ENCODE data around the gene ENPP6. TPM values are rescaled to one million over a fixed set of nuclear protein-coding genes. Genes with fewer than 3 reads are reported as not detected.

The ENPP6 gene
- total RNA-seq, 4 donors from 2014 or later, result 0.47 to 1.7 (median 1.2) TPM

DNA sequence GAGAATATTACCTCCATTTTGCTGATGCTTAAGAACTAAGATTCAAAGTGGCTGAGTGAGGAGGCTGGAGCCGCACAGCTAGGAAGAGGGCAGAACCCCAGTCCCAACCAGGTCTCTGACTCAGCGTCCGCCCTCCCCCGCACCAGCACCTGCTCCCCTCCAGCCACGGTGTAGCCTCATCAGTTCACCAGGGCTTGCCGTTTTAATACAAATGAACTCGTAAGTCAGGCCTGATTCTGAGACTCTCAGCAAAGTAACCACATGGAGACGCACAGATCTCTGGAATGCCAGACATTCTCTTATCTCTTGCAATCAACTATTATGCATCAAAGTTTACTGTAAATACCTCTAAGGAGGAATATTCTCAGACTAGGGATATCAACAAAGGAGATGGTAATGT lies 52.4 kb downstream of the ENPP6 start:
- 61 to 84% methylated on average over 5 to 8 of the region's 8 CpGs for WGBS, 2 donors (ENCODE audit: low coverage in 1 of 2)
- Histone ChIP-seq H3K9me3 (no peaks in the 10 kb centered on the region), H3K36me3 (no peaks in the 10 kb centered on the region), H3K4me3 (no peak overlapping the region), H3K27ac (no peak overlapping the region), H3K27me3 (peaks cover 30% of the 10 kb centered on the region), H3K4me1 (peaks cover 0 to 10% (median 3%) of the 10 kb centered on the region in 3 donors)
- TF ChIP-seq, protein P1, sequence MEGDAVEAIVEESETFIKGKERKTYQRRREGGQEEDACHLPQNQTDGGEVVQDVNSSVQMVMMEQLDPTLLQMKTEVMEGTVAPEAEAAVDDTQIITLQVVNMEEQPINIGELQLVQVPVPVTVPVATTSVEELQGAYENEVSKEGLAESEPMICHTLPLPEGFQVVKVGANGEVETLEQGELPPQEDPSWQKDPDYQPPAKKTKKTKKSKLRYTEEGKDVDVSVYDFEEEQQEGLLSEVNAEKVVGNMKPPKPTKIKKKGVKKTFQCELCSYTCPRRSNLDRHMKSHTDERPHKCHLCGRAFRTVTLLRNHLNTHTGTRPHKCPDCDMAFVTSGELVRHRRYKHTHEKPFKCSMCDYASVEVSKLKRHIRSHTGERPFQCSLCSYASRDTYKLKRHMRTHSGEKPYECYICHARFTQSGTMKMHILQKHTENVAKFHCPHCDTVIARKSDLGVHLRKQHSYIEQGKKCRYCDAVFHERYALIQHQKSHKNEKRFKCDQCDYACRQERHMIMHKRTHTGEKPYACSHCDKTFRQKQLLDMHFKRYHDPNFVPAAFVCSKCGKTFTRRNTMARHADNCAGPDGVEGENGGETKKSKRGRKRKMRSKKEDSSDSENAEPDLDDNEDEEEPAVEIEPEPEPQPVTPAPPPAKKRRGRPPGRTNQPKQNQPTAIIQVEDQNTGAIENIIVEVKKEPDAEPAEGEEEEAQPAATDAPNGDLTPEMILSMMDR (IDR thresholded peaks at IDR 0.05), result no peak
- TF ChIP-seq POLR2AphosphoS5 (IDR thresholded peaks at IDR 0.05) (no peak), POLR2A (IDR thresholded peaks at IDR 0.05) (no peak), EP300 (IDR thresholded peaks at IDR 0.05) (no peak)
- no peak for ATAC-seq

DNA sequence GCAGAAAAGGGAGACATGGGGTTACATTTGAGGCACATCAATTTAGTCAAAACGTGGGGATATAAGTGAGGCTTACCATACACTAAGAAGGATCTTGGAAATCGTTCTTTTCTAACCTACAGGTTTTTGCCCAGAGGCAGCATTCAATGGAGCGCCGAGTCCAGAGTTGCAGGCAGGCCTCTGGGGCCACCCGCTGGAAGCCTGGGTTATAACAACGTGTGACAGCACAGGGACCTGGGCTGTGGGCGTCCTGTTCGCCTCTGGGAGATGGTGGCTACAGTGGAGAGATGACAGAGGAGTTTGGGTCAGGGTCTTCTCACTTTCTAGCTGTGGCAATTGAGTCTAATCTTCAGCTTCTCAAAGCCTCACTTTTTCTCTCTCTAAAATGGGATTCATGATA lies 53.9 kb downstream of the ENPP6 start:
- Histone ChIP-seq H3K4me3 (no peak overlapping the region), H3K4me1 (peaks cover 0 to 10% (median 3%) of the 10 kb centered on the region in 3 donors), H3K9me3 (no peaks in the 10 kb centered on the region), H3K27me3 (peaks cover 30% of the 10 kb centered on the region), H3K36me3 (no peaks in the 10 kb centered on the region), H3K27ac (no peak overlapping the region)
- peak; percentile 57 for ATAC-seq
- TF ChIP-seq POLR2A (IDR thresholded peaks at IDR 0.05), result no peak
- TF ChIP-seq, protein P1 (IDR thresholded peaks at IDR 0.05), result peak in 3 of 4 experiments; percentile 45 to 76 (median 57)
- 28 to 43% methylated on average over 3 to 8 of the region's 8 CpGs for WGBS, 2 donors (ENCODE audit: low coverage in 1 of 2)

DNA sequence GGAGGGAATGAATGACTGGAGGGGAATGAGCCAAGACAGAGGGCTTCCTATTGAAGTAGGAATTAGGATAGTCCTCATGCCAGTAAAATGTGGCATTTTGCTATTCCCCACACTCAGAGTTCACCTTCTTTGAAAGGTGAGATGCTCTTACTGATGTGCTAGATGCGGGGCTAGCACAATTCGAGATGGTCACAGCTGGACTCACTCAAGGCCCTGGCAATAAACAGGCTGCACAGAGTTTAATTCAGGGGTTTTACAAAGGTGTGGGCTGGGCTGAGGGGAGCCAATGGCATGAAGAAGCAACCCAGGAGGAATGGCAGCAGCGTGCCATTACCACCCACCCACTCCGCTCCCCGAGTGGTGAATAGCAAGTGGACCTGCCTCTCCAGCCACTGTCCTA lies 55.1 kb downstream of the ENPP6 start:
- 75 to 79% methylated on average over 2 of the region's 5 CpGs for WGBS, 2 donors (ENCODE audit: low coverage in 1 of 2)
- Histone ChIP-seq H3K36me3 (no peaks in the 10 kb centered on the region), H3K27me3 (peaks cover 23% of the 10 kb centered on the region), H3K27ac (no peak overlapping the region), H3K9me3 (no peaks in the 10 kb centered on the region), H3K4me3 (no peak overlapping the region), H3K4me1 (no peaks in the 10 kb centered on the region)
- ATAC-seq, result no peak
- TF ChIP-seq POLR2A (IDR thresholded peaks at IDR 0.05) (no peak), EP300 (IDR thresholded peaks at IDR 0.05) (no peak)

DNA sequence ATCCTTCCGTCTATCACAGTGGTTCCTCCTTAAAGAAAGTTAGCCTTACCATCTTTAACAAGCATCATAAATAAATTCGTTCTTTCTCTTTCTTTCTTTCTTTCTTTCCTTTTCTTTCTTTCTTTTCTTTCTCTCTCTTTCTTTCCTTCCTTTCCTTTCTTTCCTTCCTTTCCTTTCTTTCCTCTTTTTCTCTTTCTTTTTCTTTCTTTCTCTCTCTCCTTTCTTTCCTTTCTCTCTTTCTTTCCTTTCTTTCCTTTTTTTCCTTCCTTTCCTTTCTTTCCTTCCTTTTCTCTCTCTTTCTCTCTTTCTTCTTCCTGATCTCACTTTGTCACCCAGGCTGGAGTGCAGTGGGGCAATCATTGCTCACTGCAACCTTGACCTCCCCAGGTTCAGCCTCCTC lies 60.4 kb downstream of the ENPP6 start:
- Histone ChIP-seq H3K4me3 (no peak overlapping the region), H3K27ac (peak overlapping the region in 1 of 4 donors; percentile 69), H3K36me3 (no peaks in the 10 kb centered on the region), H3K9me3 (no peaks in the 10 kb centered on the region), H3K4me1 (peaks cover 0 to 29% (median 0%) of the 10 kb centered on the region in 3 donors), H3K27me3 (peaks cover 5% of the 10 kb centered on the region)
- ATAC-seq, result no peak
- no peak for TF ChIP-seq POLR2A (IDR thresholded peaks at IDR 0.05)
- TF ChIP-seq EP300 (IDR thresholded peaks at IDR 0.05), result no peak
- TF ChIP-seq, protein P1 (IDR thresholded peaks at IDR 0.05), result no peak
- no peak for TF ChIP-seq POLR2AphosphoS5 (IDR thresholded peaks at IDR 0.05)
- WGBS, 2 donors (ENCODE audit: low coverage in 1 of 2), result 91 to 95% methylated on average over 2 of the region's 2 CpGs

DNA sequence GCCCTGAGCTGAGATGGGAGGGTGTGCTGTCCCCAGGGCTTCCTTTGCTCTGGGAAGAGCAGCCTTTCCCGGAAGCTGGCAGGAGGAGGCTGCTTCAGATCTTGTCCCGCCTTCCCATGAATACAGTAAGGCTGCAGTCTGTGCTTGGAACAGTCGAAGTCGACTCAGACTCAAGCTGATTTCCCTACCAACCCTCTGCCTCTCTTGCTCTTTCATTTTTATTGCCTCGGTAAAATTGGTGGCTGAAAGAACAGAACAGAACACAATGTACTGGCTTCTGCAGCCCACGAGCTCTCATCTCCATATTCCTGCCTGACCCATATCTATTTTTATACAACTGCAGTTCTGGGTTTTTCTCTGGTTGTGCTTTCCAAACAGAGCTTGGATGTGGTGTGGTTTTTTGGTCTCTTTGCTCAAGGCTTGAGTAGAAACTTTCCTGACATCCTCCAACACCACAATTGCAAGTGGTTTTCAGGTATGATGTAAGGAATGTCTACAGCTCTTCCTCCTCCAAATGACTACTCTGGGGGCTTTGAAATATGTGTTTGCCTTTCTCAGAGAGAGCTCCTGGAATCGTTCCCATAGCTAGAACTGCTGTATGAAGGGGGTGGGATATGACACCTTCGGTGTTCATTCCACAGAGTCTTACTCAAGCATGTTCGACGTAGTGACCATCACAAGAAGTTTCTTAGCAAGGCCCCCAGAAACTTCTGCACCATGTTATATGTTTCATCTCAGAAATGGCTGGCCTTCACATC lies 61.3 kb downstream of the ENPP6 start:
- H3K4me1 ChIP-seq, result peaks cover 0 to 34% (median 0%) of the 10 kb centered on the region in 3 donors
- H3K4me3 ChIP-seq, result no peak overlapping the region
- WGBS, 2 donors (ENCODE audit: low coverage in 1 of 2), result 63 to 64% methylated on average over 7 to 9 of the region's 10 CpGs
- H3K27ac ChIP-seq, result peak overlapping the region in 2 of 4 donors; percentile 61 to 69
- no peaks in the 10 kb centered on the region for H3K9me3 ChIP-seq
- ATAC-seq, result peak; percentile 52
- TF ChIP-seq EP300 (IDR thresholded peaks at IDR 0.05), result no peak
- peak; percentile 67 for TF ChIP-seq POLR2AphosphoS5 (IDR thresholded peaks at IDR 0.05)
- peaks cover 5% of the 10 kb centered on the region for H3K27me3 ChIP-seq
- no peaks in the 10 kb centered on the region for H3K36me3 ChIP-seq

DNA sequence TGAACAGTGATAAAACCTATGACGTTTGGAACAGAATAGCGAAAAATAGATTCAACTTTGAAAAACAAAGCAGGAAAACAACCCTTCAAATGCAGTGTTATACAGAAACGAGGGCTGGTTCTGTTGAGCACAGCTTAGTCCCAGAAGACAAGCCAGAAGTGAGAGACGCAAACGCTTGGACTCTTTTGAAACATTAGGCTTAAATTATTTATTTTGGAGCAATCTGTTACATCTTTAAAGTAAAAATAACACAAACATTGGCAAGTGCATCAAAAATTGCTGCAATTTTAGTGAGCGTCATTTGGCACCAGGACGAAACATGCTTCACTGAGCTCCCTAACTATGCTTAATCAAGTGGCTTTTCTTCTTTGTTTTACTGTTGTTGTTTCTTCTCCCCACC lies 63.5 kb downstream of the ENPP6 start:
- Histone ChIP-seq H3K36me3 (no peaks in the 10 kb centered on the region), H3K27me3 (no peaks in the 10 kb centered on the region), H3K4me1 (peaks cover 0 to 54% (median 3%) of the 10 kb centered on the region in 3 donors), H3K4me3 (no peak overlapping the region), H3K27ac (peak overlapping the region in 2 of 4 donors; percentile 12 to 64), H3K9me3 (no peaks in the 10 kb centered on the region)
- TF ChIP-seq EP300 (IDR thresholded peaks at IDR 0.05) (no peak), POLR2AphosphoS5 (IDR thresholded peaks at IDR 0.05) (peak; percentile 68), POLR2A (IDR thresholded peaks at IDR 0.05) (no peak)
- ATAC-seq, result peak; percentile 46
- WGBS, 2 donors (ENCODE audit: low coverage in 1 of 2), result 38 to 56% methylated on average over 4 to 7 of the region's 7 CpGs
